HepG2 (cell line): ENCODE results near the gene MMS19. TPM values are rescaled to one million over a fixed set of nuclear protein-coding genes. Genes with fewer than 3 reads are reported as not detected.
A peak's percentile ranks its signal among the peaks of the same experiment; 100 is the strongest.

Experiments
- AHR ChIP-seq: IDR thresholded peaks from 2 replicates; pipeline ENCODE4 v1.6.1; 2018; ENCODE audit warnings: missing genetic modification reagents, missing compliant biosample characterization
- FOSL1 ChIP-seq: sonication (generic); formaldehyde crosslinking; IDR thresholded peaks from 2 replicates; pipeline ENCODE4 v1.9.0; 2021; ENCODE audit warnings: missing genetic modification reagents, borderline replicate concordance
- GMEB1 ChIP-seq: sonication (generic); formaldehyde crosslinking; IDR thresholded peaks from 2 replicates; pipeline ENCODE4 v1.5.1; 2020; ENCODE audit warnings: missing genetic modification reagents, mild to moderate bottlenecking, borderline replicate concordance
- HNRNPK ChIP-seq: fragments of 200-400 bp; formaldehyde crosslinking; IDR thresholded peaks from 2 replicates; pipeline ENCODE4 v1.6.1; 2018; ENCODE audit warnings: low read length, low read depth, moderate library complexity, mild to moderate bottlenecking; ENCODE audit not compliant: poor library complexity, severe bottlenecking
- MAF1 ChIP-seq: sonication (generic); formaldehyde crosslinking; IDR thresholded peaks from 2 replicates; pipeline ENCODE4 v1.5.0; 2020; ENCODE audit warnings: missing genetic modification reagents, borderline replicate concordance
- NFE2 ChIP-seq: sonication (generic); formaldehyde crosslinking; IDR thresholded peaks from 2 replicates; pipeline ENCODE4 v1.4.0; 2020; ENCODE audit warnings: missing genetic modification reagents
- NPAS2 ChIP-seq: sonication (generic); formaldehyde crosslinking; IDR thresholded peaks from 2 replicates; pipeline ENCODE4 v1.8.0; 2022; ENCODE audit warnings: mild to moderate bottlenecking, missing genetic modification reagents, borderline replicate concordance
- PBX2 ChIP-seq: IDR thresholded peaks from 2 replicates; pipeline ENCODE4 v1.6.1; 2016; ENCODE audit warnings: control low read depth
- ZBTB39 ChIP-seq: sonication (generic); formaldehyde crosslinking; IDR thresholded peaks from 2 replicates; pipeline ENCODE4 v1.5.0; 2020; ENCODE audit warnings: missing genetic modification reagents
- ZBTB7A ChIP-seq: sonication (generic); formaldehyde crosslinking; IDR thresholded peaks from 2 replicates; pipeline ENCODE4 v1.8.0; 2022; ENCODE audit warnings: mild to moderate bottlenecking, missing genetic modification reagents
- ZNF138 ChIP-seq: sonication (generic); formaldehyde crosslinking; IDR thresholded peaks from 2 replicates; pipeline ENCODE4 v1.5.0; 2020; ENCODE audit warnings: mild to moderate bottlenecking, low read depth, missing genetic modification reagents
- ZNF18 ChIP-seq: sonication (generic); formaldehyde crosslinking; IDR thresholded peaks from 2 replicates; pipeline ENCODE4 v1.8.0; 2022; ENCODE audit warnings: mild to moderate bottlenecking, missing genetic modification reagents; ENCODE audit not compliant: insufficient replicate concordance
- ZNF280B ChIP-seq: sonication (generic); formaldehyde crosslinking; IDR thresholded peaks from 2 replicates; pipeline ENCODE4 v1.5.0; 2020; ENCODE audit warnings: missing genetic modification reagents, mild to moderate bottlenecking, borderline replicate concordance
- ZNF350 ChIP-seq: sonication (generic); formaldehyde crosslinking; IDR thresholded peaks from 2 replicates; pipeline ENCODE4 v1.4.0; 2020; ENCODE audit warnings: mild to moderate bottlenecking, low read depth, missing genetic modification reagents, borderline replicate concordance
- ZNF510 ChIP-seq: sonication (generic); formaldehyde crosslinking; IDR thresholded peaks from 2 replicates; pipeline ENCODE4 v1.4.0; 2020; ENCODE audit warnings: low read depth, mild to moderate bottlenecking, missing genetic modification reagents
- ZNF639 ChIP-seq: conservative IDR thresholded peaks from 2 replicates; pipeline ENCODE4 v1.6.1; 2018; ENCODE audit warnings: missing genetic modification reagents
- ZNF724P ChIP-seq: sonication (generic); formaldehyde crosslinking; IDR thresholded peaks from 2 replicates; pipeline ENCODE4 v1.8.0; 2022; ENCODE audit warnings: missing genetic modification reagents, borderline replicate concordance
- ZSCAN9 ChIP-seq: IDR thresholded peaks from 2 replicates; pipeline ENCODE4 v1.6.1; 2016; ENCODE audit warnings: borderline replicate concordance
- polyA plus RNA-seq, 8 experiments: library from polyadenylated mRNA; depleted of rRNA in 3 of 8; stranded (reverse) in 7 of 8; unstranded in 1 of 8; fragments of >200 nt; fragmentation: Illumina TruSeq in 4 of 8; extraction: Trizol in 4 of 8; gene quantifications; 2 replicates each; pipeline versions ENCODE4 v1.2.1 to v1.2.3, GENCODE V29; 2011 to 2016; ENCODE audit warnings: low read depth in 4 of 8, missing spikeins in 1 of 8, mixed read lengths in 1 of 8; ENCODE audit not compliant: insufficient read depth in 1 of 8
- total RNA-seq, 5 experiments: library from RNA; depleted of rRNA; stranded (reverse); fragments of >200 nt; fragmentation: Illumina TruSeq; extraction: Trizol; gene quantifications; 2 replicates each; pipeline ENCODE4 v1.2.3, GENCODE V29; 2016; ENCODE audit warnings: low read depth in 1 of 5

The MMS19 gene
- total and polyA plus RNA-seq, 2 of the 13 experiments (the other 11 are each of a cell fraction or from before 2014, with no cell fraction given): 76.4 to 107 TPM

- TF ChIP-seq ZNF639 (CRISPR knock-in tag) (no peak), ZBTB7A (no peak), ZBTB39 (CRISPR knock-in tag) (no peak), NFE2 (CRISPR knock-in tag) (no peak), HNRNPK (no peak), GMEB1 (CRISPR knock-in tag) (no peak), ZNF18 (CRISPR knock-in tag) (no peak), ZNF350 (CRISPR knock-in tag) (no peak; the same call in 1 of the 2 replicates), FOSL1 (CRISPR knock-in tag) (no peak), ZNF138 (no peak), ZSCAN9 (no peak), MAF1 (CRISPR knock-in tag) (no peak), PBX2 (no peak), ZNF510 (CRISPR knock-in tag) (no peak), ZNF280B (CRISPR knock-in tag) (no peak), NPAS2 (CRISPR knock-in tag) (no peak), AHR (CRISPR knock-in tag) (no peak), ZNF724P (CRISPR knock-in tag) (0 out of 2 replicates have a peak, but pooled peaks have one; percentile 46)
These were observed 70.5 kb downstream of the MMS19 start (continued) for GRCh38 chr10:97427571-97428179.
